Fibroblast of mammary gland (primary cell): ENCODE data around the gene LIN28A.

ENCODE experiments used
- DNase-seq: peaks from one replicate; pipeline ENCODE4 v3.0.0-alpha.2; 2010; ENCODE audit warnings: low read depth
- H3K4me3 ChIP-seq: 2 replicates; pipeline ENCODE4 v1.5.1; 2011; ENCODE audit warnings: low read depth, mild to moderate bottlenecking, low read length, moderate library complexity; ENCODE audit not compliant: control insufficient read depth
- TF ChIP-seq, protein P1 (sequence below): conservative IDR thresholded peaks from 2 replicates; pipeline ENCODE4 v1.5.1; 2011; ENCODE audit warnings: low read depth, low read length, inconsistent platforms; ENCODE audit not compliant: control insufficient read depth, insufficient read depth

Gene LIN28A

GRCh38 chr1:26431979-26432695, 21.5 kb downstream of the LIN28A start, which contains the start of gene DHDDS:
TSS of gene DHDDS (plus strand) at chr1:26432321. CDS start at chr1:26432946, 625 bp downstream.
- TF ChIP-seq, protein P1, sequence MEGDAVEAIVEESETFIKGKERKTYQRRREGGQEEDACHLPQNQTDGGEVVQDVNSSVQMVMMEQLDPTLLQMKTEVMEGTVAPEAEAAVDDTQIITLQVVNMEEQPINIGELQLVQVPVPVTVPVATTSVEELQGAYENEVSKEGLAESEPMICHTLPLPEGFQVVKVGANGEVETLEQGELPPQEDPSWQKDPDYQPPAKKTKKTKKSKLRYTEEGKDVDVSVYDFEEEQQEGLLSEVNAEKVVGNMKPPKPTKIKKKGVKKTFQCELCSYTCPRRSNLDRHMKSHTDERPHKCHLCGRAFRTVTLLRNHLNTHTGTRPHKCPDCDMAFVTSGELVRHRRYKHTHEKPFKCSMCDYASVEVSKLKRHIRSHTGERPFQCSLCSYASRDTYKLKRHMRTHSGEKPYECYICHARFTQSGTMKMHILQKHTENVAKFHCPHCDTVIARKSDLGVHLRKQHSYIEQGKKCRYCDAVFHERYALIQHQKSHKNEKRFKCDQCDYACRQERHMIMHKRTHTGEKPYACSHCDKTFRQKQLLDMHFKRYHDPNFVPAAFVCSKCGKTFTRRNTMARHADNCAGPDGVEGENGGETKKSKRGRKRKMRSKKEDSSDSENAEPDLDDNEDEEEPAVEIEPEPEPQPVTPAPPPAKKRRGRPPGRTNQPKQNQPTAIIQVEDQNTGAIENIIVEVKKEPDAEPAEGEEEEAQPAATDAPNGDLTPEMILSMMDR, result no peak
- H3K4me3 ChIP-seq, result peak within 1 kb of the TSS; percentile 67
- peak; percentile 97 for DNase-seq

DNA sequence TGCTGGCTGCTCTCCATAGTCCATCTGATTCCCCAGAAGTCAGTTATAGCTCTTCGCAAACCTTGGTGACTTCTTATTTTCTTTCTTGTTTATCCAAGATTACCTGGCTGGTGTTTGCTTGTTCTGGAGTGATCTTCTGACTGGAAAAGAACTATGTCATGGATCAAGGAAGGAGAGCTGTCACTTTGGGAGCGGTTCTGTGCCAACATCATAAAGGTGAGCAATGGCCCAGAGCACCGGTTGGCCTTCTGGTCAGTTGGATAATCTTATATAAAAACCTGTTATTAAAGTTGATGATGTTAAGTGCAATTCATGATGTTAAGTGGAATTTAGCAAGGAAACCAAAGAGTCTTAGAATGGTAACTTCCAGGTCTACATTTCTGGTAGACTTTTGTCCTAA, 22.2 kb downstream of the LIN28A start:
- DNase-seq, result no peak
- peak overlapping the region; percentile 67 for H3K4me3 ChIP-seq

GRCh38 chr1:26434161-26434752, 23.6 kb downstream of the LIN28A start:
- H3K4me3 ChIP-seq, result no peak overlapping the region
- TF ChIP-seq, protein P1, result no peak
- DNase-seq, result peak; percentile 44

More for the DNA sequence above, 22.2 kb downstream of the LIN28A start:
- TF ChIP-seq, protein P1, result no peak

- DNase-seq, result no peak
- no peak overlapping the region for H3K4me3 ChIP-seq
- TF ChIP-seq, protein P1, result no peak
Observed at GRCh38 chr1:26438041-26438440, 27.4 kb downstream of the LIN28A start.

DNA sequence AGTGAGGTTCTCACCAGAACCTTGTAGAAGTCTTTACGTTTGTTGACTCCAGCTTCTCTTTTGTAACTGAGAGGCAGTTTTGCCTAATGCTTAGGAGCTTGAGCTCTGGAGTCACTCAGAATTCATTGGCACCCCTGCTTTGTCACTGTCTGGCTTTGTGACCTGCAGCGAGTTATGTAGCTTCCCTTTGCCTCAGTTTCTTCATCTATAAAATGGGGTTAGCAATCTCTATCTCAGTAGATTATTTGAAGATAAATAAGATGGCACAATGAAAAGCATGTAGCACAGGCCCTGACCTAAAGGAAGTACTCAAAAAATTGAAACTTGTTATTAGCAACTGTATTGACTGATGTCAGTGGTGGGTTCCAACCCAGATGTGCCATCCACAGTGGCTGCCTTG, 29.6 kb downstream of the LIN28A start:
- no peak for DNase-seq
- no peak overlapping the region for H3K4me3 ChIP-seq
- TF ChIP-seq, protein P1, result no peak

DNA sequence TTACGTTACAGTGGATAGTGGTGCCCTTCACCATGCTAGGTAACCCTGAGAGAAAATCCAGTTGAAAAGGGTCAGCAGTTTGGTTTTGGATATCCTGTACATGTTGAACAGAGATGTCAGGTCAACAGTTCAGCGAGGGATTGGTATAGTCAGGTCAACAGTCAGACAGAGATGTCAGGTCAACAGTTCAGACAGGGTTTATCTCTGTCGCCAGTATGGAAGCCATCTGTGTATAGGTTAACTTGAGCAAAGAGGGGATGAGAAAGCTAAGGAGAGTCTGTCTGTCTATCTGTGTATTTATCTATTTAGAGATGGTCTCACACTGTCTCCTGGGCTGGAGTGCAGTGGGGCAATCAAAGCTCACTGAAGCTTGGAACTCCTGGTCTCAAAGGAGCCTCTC, 39.3 kb downstream of the LIN28A start:
- TF ChIP-seq, protein P1, result no peak
- no peak overlapping the region for H3K4me3 ChIP-seq
- no peak for DNase-seq

- no peak for DNase-seq
- TF ChIP-seq, protein P1, result no peak
- no peak overlapping the region for H3K4me3 ChIP-seq
Observed at GRCh38 chr1:26450908-26451307, 40.3 kb downstream of the LIN28A start.
